GM12892 (cell line): ENCODE data around the gene TM4SF20.

Experiments
- POLR2A ChIP-seq: IDR thresholded peaks from 2 replicates; pipeline ENCODE4 v1.6.1; 2011; ENCODE audit warnings: low read depth, low read length, control low read depth
- POLR2AphosphoS5 ChIP-seq: IDR thresholded peaks from 2 replicates; pipeline ENCODE4 v1.6.1; 2011; ENCODE audit warnings: low read depth, low read length, control low read depth
- TAF1 ChIP-seq: IDR thresholded peaks from 2 replicates; pipeline ENCODE4 v1.6.1; 2011; ENCODE audit warnings: low read depth, mild to moderate bottlenecking, control low read depth, low read length, borderline replicate concordance

GRCh38 chr2:227389661-227390060 is 10.6 kb upstream of the TM4SF20 start:
- TF ChIP-seq POLR2A (no peak), POLR2AphosphoS5 (no peak), TAF1 (no peak)
